HG03103 (cell line): ENCODE data around the gene AIFM2.

ENCODE experiments used
- ATAC-seq: cut with Tn5 transposase; IDR thresholded peaks from one replicate; pipeline ENCODE4 v1.9.1; 2021; ENCODE audit warnings: low read depth; ENCODE audit not compliant: unreplicated experiment

Gene AIFM2

GRCh38 chr10:70146489-70147258 lies 14.0 kb upstream of the AIFM2 start, which contains the start of gene TYSND1:
TSS of gene TYSND1 (minus strand) at chr10:70146700. CDS start at chr10:70146586, 114 bp downstream.
- peak; percentile 74 for ATAC-seq

GRCh38 chr10:70145666-70146488 lies 13.3 kb upstream of the AIFM2 start:
- ATAC-seq, result peak; percentile 45

- peak; percentile 4 for ATAC-seq
These were observed 12.6 kb upstream of the AIFM2 start for GRCh38 chr10:70145166-70145665.

- ATAC-seq, result no peak
These were observed 11.9 kb upstream of the AIFM2 start for GRCh38 chr10:70144372-70145110.

GRCh38 chr10:70142555-70142954 lies 9.9 kb upstream of the AIFM2 start:
- ATAC-seq, result no peak

- no peak for ATAC-seq
These were observed 7.7 kb upstream of the AIFM2 start for GRCh38 chr10:70140297-70140696.

- ATAC-seq, result no peak
These were observed 7.3 kb upstream of the AIFM2 start for GRCh38 chr10:70139997-70140250.

GRCh38 chr10:70139151-70139996 lies 6.7 kb upstream of the AIFM2 start:
- ATAC-seq, result no peak

GRCh38 chr10:70137927-70138883 lies 5.6 kb upstream of the AIFM2 start:
- no peak for ATAC-seq

GRCh38 chr10:70137135-70137534 lies 4.5 kb upstream of the AIFM2 start:
- ATAC-seq, result no peak

- ATAC-seq, result no peak
These were observed 3.1 kb upstream of the AIFM2 start for GRCh38 chr10:70135684-70136083.

GRCh38 chr10:70135046-70135445 lies 2.4 kb upstream of the AIFM2 start:
- ATAC-seq, result no peak

GRCh38 chr10:70131560-70131937 lies 1.1 kb downstream of the AIFM2 start:
- ATAC-seq, result no peak

GRCh38 chr10:70130878-70131559 lies 1.6 kb downstream of the AIFM2 start:
- ATAC-seq, result no peak

GRCh38 chr10:70126700-70127395 lies 5.8 kb downstream of the AIFM2 start:
- ATAC-seq, result no peak

- ATAC-seq, result no peak
These were observed 6.6 kb downstream of the AIFM2 start for GRCh38 chr10:70125918-70126552.

- no peak for ATAC-seq
These were observed 7.7 kb downstream of the AIFM2 start for GRCh38 chr10:70124918-70125317.

GRCh38 chr10:70124415-70124814 lies 8.2 kb downstream of the AIFM2 start:
- ATAC-seq, result no peak
